A549 treated with ZK216348 at 1 μM for 4 hours (cell line): ENCODE data around the gene ACKR2. TPM values are rescaled to one million over a fixed set of nuclear protein-coding genes. Genes with fewer than 3 reads are reported as not detected.

ENCODE experiments used
- total RNA-seq: library from RNA; stranded (reverse); fragments of 200-300 nt; extraction: Qiagen RNA extraction; gene quantifications from 5 replicates; pipeline ENCODE4 v1.2.3, GENCODE V29; 2022; ENCODE audit warnings: low read depth

ACKR2 gene
- 0.18 to 0.23 TPM in 2 of 5 replicates, not detected in the others for total RNA-seq

GRCh38 chr3:42809202-42809601 lies at the start of gene ACKR2:
Gene ACKR2, plus strand, starts transcription at chr3:42809445. Its CDS starts 55,058 bp downstream, at chr3:42864503.

GRCh38 chr3:42772670-42773408 lies 36.4 kb upstream of the ACKR2 start, which contains the start of gene CCDC13:
Gene CCDC13, minus strand, starts transcription at chr3:42773253. Its CDS starts 14,908 bp downstream, at chr3:42758345.

GRCh38 chr3:42804106-42804830 lies 5.0 kb upstream of the ACKR2 start, which contains the start of gene HIGD1A:
Gene HIGD1A, minus strand, starts transcription at chr3:42804490. Its CDS starts 10,237 bp downstream, at chr3:42794253.

GRCh38 chr3:42875325-42876151 lies 66.3 kb downstream of the ACKR2 start, which contains the start of gene CYP8B1:
Gene CYP8B1, minus strand, starts transcription at chr3:42875879. Its CDS starts 63 bp downstream, at chr3:42875816.

GRCh38 chr3:42906070-42906847 lies 97.0 kb downstream of the ACKR2 start, which contains the start of gene ZNF662:
Gene ZNF662, plus strand, starts transcription at chr3:42906142. Its CDS starts 1,973 bp downstream, at chr3:42908115.

Other genes with a start within 250 kb of the ACKR2 start
- 26.6 to 31.7 TPM (median 31.4 TPM) in 5 replicates for gene SEC22C, start 227.5 kb upstream of the ACKR2 start, total RNA-seq
- gene SS18L2, start 218.6 kb upstream of the ACKR2 start, total RNA-seq = 13.3 to 21.4 TPM (median 17.4 TPM) in 5 replicates
- gene NKTR, start 208.8 kb upstream of the ACKR2 start, total RNA-seq = 8.3 to 13.5 TPM (median 11.7 TPM) in 5 replicates
- gene ZBTB47, start 155.7 kb upstream of the ACKR2 start, total RNA-seq = 4.9 to 7.6 TPM (median 6.1 TPM) in 5 replicates
- gene KLHL40, start 123.9 kb upstream of the ACKR2 start, total RNA-seq = not detected in 5 replicates
- gene HHATL, start 106.6 kb upstream of the ACKR2 start, total RNA-seq = not detected in 5 replicates
- 0.33 to 0.60 TPM (median 0.36 TPM) in 5 replicates for gene CCDC13, start 36.2 kb upstream of the ACKR2 start, total RNA-seq
- 48.4 to 125 TPM (median 69.4 TPM) in 5 replicates for gene HIGD1A, start 5.0 kb upstream of the ACKR2 start, total RNA-seq
- gene CYP8B1, start 66.4 kb downstream of the ACKR2 start, total RNA-seq = not detected in 5 replicates
- gene ZNF662, start 96.7 kb downstream of the ACKR2 start, total RNA-seq = not detected in 5 replicates
- not detected in 5 replicates for gene GASK1A, start 169.9 kb downstream of the ACKR2 start, total RNA-seq